PC-9 (cell line): ENCODE data around the gene SMG9.

Experiments used
- EZH2 ChIP-seq: fragments of 200-600 bp; sonication (generic); IDR thresholded peaks from 2 replicates; pipeline ENCODE4 v1.8.0; 2017; ENCODE audit warnings: antibody characterized with exemption, low read depth
- TF ChIP-seq, protein P1 (sequence below): fragments of 200-600 bp; sonication (generic); conservative IDR thresholded peaks from 2 replicates; pipeline ENCODE4 v1.6.1; 2017; ENCODE audit warnings: mixed run types, antibody characterized with exemption, mild to moderate bottlenecking, moderate library complexity

GRCh38 chr19:43754503-43755255, at the start of gene SMG9:
- TF ChIP-seq, protein P1, sequence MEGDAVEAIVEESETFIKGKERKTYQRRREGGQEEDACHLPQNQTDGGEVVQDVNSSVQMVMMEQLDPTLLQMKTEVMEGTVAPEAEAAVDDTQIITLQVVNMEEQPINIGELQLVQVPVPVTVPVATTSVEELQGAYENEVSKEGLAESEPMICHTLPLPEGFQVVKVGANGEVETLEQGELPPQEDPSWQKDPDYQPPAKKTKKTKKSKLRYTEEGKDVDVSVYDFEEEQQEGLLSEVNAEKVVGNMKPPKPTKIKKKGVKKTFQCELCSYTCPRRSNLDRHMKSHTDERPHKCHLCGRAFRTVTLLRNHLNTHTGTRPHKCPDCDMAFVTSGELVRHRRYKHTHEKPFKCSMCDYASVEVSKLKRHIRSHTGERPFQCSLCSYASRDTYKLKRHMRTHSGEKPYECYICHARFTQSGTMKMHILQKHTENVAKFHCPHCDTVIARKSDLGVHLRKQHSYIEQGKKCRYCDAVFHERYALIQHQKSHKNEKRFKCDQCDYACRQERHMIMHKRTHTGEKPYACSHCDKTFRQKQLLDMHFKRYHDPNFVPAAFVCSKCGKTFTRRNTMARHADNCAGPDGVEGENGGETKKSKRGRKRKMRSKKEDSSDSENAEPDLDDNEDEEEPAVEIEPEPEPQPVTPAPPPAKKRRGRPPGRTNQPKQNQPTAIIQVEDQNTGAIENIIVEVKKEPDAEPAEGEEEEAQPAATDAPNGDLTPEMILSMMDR = no peak
- TF ChIP-seq EZH2 = no peak
